Effector CD4-positive, alpha-beta T cell (primary cell): ENCODE data around the gene PRR5.

Experiments
- DNase-seq: peaks from one replicate; pipeline ENCODE4 v3.0.0-alpha.2; 2020

PRR5 gene

DNA sequence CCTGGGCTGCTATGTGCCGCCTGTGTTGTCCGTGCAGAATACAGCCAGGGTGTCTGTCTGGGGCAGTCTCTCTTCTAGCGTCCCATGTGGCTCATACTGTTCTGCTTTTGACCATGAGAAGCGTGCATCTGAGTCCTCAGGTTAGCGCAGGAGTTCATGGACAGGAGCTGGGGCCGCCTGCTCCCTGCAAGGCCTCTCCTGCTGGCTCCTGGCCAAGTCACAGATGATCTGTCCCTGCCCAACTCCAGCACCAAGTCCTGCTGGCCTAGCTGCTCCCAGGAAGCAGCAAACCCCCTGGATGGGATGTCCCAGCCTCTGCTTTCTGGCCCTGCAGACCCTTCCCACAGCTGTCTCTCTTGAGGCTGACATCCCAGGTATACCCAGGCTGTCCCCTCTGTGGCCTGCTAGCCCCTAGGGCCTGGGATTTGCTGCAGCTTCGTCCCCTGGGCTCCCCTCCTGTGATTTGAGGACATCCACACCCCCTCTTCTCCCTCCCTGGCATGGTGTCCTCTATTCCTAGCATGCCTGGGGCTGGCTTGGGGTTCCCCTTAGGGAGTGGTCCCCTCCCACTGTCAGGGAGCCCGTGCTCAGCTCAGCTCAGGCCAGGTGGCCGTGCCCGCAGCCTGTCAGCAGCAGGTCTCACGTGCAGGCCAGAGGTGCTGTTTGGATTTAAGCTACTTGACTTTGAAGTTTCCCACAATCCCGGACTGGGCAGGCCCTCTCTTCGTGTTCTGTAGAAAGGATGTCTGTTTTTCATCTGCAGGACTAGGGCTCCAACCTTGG is 17.8 kb downstream of the PRR5 start:
- DNase-seq = no peak

GRCh38 chr22:44721213-44721612 is 19.2 kb downstream of the PRR5 start:
- no peak for DNase-seq

- no peak for DNase-seq
These were observed 20.6 kb downstream of the PRR5 start for GRCh38 chr22:44722611-44723010.

- DNase-seq = no peak
These were observed 21.8 kb downstream of the PRR5 start for GRCh38 chr22:44723801-44724200.

- DNase-seq = no peak
These were observed 22.4 kb downstream of the PRR5 start for GRCh38 chr22:44724416-44724815.

GRCh38 chr22:44724859-44725258 is 22.9 kb downstream of the PRR5 start:
- DNase-seq = no peak

GRCh38 chr22:44726439-44726838 is 24.4 kb downstream of the PRR5 start:
- DNase-seq = no peak

DNA sequence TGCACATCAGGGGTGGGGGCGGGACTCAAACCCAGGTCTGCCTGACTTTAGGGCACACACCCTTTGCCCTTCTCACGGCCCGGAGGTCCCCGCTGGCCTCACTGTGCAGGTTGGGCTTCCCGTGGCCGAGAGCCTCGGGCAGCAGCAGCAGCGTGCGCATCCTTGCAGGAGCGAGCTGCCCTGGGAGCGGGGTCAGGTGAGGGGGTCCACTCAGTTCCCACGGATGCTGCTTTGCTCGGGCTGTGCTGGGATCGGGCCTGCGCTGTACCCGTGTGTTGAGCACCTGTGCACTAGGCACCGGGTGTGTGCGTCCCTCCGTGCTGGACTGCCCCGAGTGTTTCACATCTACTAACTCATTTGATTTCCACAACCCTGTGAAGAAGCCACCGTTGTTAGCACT is 25.1 kb downstream of the PRR5 start:
- no peak for DNase-seq

DNA sequence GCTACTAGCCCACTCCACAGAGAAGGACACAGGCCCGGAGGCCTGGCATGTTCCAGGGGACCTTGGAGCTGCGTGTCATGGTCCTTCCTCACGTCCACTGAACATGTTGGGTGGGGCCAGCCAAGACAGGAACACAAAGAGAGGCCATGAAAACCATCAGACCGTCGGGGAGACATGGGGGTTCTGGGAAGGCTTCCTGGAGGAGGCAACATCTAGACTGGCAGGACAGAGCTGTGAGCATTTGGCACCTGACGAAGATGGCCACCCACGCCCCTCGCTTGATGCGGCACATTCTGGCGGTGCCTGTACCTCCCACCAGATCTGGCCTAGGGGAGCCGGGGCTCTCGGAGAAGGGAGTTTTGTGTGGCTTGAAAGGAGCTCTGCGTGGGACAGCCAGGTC is 25.7 kb downstream of the PRR5 start:
- no peak for DNase-seq

GRCh38 chr22:44728761-44729324 is 26.8 kb downstream of the PRR5 start:
- no peak for DNase-seq

DNA sequence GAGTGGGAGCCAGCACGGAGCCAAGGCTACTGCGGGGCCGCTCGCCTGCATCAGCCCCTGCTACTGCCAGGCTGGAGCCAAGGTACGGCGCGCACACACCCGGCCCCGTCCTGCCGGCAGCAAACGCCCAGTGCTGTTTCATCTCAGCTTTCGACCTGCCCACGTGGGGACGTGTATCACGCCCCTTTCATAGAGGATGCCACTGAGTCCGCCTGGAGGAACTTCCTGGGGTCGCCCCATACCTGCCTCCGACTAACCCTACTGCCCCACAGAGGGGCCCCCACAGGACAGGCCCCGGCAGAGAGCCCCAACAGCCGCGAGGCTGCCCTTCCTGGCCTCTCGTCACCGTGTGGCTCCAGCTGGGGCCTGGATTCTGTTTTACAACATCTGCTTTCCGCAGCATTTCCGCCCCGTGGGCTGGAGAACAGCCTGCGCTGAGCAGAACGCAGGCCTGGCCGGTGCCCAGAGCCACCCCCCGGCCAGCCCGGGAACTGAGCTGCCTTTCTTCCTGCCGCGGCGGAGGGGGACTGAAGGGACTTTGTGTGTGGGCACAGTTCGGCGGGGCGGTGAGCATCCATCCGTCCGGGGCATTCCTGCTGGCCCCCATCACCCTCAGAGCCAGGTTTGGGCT is 27.5 kb downstream of the PRR5 start:
- DNase-seq = no peak

- DNase-seq = no peak
These were observed 28.0 kb downstream of the PRR5 start for GRCh38 chr22:44730022-44730393.

DNA sequence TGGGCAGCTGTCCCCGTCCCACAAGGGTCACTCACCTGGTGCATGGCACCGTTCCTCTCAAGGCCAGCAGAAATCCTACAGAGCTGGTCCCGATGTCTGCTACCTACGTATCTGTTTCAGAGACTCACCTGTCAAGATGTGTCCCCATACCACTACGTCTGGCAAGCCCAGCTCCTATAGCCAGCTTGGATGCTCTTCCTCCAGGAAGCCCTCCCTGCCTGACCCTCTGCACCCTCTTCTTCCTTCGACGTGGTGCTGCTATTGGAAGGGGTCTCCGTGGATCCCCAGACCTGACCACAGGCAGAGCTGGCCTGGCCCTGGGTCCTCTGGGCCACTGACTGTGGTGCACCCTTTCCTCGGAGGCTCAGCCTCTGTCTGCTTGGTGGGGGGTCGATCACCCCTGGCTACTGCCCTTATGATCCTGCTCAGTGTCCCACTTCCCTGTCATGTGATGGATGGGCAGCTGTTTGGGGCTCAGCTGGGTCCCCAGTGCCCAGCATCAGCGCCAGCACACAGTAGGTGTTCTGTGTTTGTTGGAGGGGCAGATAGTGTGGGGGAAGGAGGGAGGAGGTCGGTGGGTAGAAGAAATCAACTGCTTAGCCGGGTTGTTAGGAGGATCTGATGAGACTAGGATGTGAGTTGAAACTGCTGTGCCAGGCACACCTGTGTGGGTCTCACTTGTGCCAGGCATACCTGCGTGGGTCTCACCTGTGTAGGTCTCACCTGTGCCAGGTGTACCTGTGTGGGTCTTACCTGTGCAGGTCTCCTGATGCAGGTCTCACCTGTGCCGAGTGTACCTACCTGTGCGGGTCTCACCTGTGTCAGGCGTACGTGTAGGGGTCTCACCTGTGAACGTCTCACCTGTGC is 28.7 kb downstream of the PRR5 start:
- no peak for DNase-seq

DNA sequence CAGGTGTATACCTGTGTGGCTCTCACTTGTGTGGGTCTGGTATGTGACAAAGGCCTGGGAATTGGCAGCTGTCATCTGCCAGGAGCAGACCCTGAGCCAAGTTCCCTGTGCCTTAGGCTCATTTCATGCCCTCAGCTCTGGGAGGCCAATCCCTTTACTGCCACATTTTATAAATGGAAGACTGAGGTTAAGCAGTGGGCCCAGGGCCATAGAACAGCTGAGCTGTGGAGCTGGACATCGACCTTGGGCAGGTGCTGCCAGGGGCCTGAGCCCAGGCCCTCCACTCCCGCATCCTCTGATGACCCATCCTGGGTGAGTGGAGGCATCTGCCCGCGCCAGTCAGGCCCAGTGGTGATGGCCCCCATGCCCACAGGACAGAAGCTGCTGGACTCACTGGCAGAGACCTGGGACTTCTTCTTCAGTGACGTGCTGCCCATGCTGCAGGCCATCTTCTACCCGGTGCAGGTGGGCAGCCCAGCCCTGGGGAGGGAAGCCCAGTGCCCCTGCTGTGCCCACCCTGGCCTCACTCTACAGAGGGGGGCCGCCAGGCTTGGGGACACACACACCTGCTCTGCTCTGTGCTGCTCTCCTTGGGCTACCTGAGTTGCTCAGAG is 29.5 kb downstream of the PRR5 start:
- DNase-seq = no peak

- DNase-seq = no peak
These were observed 30.1 kb downstream of the PRR5 start for GRCh38 chr22:44732017-44732561.

- DNase-seq = no peak
These were observed 30.7 kb downstream of the PRR5 start for GRCh38 chr22:44732661-44733060.

- DNase-seq = no peak
These were observed 31.6 kb downstream of the PRR5 start for GRCh38 chr22:44733426-44734106.

GRCh38 chr22:44734278-44734677 is 32.3 kb downstream of the PRR5 start:
- DNase-seq = no peak

DNA sequence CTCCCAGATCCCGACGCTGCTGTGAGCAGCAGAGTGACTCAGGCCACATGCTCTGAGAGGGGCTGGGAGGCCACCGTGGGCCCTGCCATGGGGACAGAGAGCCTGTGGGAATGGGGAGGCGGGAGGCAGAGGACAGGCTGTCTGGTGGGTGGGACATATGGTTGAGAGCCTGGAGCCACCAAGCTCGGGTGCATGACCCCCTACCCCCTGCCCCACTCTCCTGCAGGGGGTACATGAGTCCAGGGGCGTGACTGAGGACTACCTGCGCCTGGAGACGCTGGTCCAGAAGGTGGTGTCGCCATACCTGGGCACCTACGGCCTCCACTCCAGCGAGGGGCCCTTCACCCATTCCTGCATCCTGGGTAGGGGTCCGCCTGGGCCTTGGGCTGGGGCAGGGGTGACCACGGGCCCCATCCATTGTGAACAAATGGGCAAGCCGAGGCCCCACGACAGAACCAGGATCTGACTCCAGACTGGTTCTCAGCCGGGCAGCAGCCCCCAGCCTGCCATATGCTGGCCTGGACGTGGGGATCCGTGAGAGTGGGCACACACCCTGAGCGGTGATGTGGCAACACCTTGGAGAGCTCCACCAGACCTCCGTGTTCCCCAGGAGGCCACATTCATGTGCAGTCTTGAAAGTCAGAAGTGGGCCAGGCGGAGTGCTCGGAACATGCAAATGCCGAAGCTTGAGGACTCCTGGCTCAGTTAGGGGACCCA is 33.0 kb downstream of the PRR5 start:
- no peak for DNase-seq

DNA sequence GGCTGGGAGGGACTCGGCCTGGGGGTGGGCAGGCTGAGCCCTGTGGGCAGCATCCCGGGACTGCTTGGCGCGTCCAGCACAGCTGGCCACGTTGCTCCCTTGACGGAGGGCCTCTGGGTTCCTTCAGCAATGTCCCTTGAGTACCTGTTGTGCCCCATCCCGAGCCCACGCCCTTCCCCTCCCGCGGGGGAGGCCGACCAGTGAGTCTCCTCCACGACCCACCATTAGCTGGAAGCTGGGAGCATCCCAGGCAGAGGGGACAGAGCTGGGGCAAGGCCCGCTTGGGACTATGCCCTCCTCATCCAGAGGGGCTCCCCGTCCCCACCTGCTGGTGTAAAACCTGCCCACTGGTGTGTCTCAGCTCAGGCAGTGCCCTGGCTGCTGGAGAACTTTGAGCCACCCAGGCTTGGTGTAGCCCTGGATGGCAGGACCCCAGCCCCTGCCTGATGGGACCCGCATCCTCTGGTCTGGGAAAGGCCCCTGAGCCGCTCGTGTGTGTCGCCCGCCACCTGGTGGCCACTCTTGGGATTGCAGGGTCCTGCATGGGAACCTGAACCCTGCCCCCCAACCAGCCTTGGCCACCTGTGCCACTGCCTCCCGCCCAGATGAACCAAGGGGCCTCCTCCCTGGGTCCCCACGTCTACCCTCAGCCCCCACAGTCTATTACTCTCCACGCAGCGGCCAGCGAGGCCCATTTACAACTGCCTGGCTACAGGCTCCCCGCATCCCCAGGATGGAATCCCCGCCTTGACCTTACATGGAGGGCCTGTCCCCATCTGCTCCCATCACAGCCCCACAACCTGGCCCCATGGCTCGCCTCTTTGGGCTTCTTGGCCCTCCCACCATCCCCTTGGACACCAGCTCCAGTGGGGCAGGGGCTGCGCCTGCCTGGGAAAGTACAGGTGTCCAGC is 33.8 kb downstream of the PRR5 start:
- DNase-seq = peak; percentile 83
